NB4 (cell line): ENCODE measurements around the gene IL20RB.

Source experiments
- DNase-seq: peaks from one replicate; pipeline ENCODE4 v3.0.0; 2010; ENCODE audit warnings: low read depth
- H3K4me3 ChIP-seq: one replicate; pipeline ENCODE4 v1.5.1; 2011; ENCODE audit warnings: mild to moderate bottlenecking, low read depth, low read length, moderate library complexity
- MYC ChIP-seq: IDR thresholded peaks from 2 replicates; pipeline ENCODE4 v1.6.1; 2011; ENCODE audit warnings: low read depth, low read length
- POLR2A ChIP-seq: IDR thresholded peaks from 2 replicates; pipeline ENCODE4 v1.6.1; 2011; ENCODE audit warnings: mild to moderate bottlenecking; ENCODE audit not compliant: insufficient read length; ENCODE audit errors: extremely low read depth
- TF ChIP-seq, protein P1 (sequence below): IDR thresholded peaks from 2 replicates; pipeline ENCODE4 v1.6.1; 2011; ENCODE audit warnings: low read depth, low read length
- TF ChIP-seq, protein P2 (sequence below): IDR thresholded peaks from one replicate; pipeline ENCODE4 v1.5.1; 2012; ENCODE audit warnings: low read depth, low read length

IL20RB gene

DNA sequence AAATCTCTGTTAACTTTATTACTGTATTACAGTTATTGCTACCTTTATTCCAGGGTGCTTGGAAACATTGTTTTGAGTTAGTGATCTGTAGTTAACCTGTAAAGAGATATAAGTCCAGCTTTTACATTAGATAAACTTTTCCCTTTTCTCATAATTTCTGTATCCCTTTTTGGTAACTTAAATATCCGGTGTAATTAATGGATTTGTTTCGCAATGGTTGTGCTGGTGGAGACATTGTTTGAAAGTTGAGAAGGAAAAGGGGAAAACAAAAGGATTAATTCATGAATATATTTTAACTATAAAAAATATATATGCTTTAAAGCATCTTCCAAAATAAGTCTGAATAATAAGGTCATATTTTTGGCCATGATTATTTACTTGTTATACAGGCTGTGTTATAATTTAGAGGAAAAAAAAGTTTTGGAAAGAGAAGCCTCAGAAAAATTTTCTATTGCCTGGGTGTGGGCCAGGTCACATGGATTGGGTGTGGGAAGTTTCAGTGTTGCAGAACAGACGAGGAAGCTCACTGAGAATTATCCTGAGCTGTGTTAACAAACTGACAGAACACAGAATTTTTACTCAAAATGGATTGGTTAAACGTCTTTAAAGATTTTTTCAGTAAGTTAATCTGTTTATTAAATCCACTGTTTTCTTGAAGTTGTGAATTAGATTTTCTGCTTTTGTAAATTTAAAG is 27.7 kb upstream of the IL20RB start:
- TF ChIP-seq POLR2A (no peak), MYC (no peak)
- TF ChIP-seq, protein P1, sequence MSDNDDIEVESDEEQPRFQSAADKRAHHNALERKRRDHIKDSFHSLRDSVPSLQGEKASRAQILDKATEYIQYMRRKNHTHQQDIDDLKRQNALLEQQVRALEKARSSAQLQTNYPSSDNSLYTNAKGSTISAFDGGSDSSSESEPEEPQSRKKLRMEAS = no peak
- TF ChIP-seq, protein P2, sequence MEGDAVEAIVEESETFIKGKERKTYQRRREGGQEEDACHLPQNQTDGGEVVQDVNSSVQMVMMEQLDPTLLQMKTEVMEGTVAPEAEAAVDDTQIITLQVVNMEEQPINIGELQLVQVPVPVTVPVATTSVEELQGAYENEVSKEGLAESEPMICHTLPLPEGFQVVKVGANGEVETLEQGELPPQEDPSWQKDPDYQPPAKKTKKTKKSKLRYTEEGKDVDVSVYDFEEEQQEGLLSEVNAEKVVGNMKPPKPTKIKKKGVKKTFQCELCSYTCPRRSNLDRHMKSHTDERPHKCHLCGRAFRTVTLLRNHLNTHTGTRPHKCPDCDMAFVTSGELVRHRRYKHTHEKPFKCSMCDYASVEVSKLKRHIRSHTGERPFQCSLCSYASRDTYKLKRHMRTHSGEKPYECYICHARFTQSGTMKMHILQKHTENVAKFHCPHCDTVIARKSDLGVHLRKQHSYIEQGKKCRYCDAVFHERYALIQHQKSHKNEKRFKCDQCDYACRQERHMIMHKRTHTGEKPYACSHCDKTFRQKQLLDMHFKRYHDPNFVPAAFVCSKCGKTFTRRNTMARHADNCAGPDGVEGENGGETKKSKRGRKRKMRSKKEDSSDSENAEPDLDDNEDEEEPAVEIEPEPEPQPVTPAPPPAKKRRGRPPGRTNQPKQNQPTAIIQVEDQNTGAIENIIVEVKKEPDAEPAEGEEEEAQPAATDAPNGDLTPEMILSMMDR = no peak
- no peak overlapping the region for H3K4me3 ChIP-seq
- DNase-seq = no peak

GRCh38 chr3:136931606-136932005 is 26.2 kb upstream of the IL20RB start:
- no peak for TF ChIP-seq POLR2A
- TF ChIP-seq MYC = no peak
- TF ChIP-seq, protein P2 = no peak
- DNase-seq = no peak
- H3K4me3 ChIP-seq = no peak overlapping the region

DNA sequence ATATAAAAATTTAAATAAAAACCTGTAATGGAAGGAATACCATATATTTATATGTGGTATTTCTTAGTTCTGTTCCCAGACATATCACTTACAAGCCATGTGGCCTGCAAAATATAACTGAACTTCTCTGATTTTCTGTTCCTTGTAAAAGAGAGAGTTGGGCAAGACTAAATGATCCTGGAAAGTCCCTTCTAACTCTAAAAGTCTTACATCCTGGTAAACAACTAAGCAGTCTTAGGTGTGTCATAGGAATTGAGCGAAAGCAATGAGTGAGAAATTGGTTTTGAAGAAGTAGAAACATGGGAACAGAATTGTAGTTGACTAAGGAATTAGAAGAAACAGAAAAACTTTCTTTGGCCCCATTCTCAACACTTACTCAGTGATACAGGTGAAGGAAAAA is 25.3 kb upstream of the IL20RB start:
- no peak for DNase-seq
- TF ChIP-seq, protein P1 = no peak
- TF ChIP-seq, protein P2 = no peak
- TF ChIP-seq MYC (no peak), POLR2A (no peak)
- H3K4me3 ChIP-seq = no peak overlapping the region

DNA sequence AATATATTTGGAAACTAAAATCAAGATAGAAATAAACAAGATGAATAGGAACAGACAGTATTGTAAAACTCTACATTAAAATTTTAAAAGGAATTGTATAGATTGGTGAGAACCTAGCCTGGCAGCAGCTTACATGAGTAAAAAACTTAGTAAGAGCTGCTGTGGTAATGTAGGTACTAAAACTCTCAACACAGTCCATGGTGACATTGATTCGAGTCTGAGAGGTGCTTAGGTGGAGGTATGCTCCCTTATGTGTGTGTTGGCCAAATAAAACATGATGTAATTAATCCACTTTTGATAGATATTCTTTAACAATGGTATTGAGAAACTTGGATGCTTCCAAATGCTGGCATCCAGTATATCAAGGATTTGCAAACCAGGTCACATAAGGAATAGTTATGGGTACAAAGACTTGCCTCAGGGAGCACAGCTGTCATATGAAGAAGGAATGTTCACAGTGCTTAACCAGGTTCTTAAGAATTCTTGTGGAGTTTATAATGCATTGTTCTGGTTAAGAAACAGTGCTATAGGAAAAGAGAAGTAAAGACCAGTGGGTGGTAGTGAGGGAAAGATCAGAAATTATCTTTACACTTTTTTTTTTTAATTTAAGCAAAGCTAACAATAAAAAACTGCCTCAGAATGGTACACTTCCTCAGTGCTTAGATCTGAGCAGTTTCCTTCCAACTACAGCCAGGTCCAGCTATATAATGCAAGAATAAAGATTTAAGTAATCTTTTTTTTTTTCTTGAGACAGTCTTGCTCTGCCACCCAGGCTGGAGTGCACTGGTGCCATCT is 24.6 kb upstream of the IL20RB start:
- TF ChIP-seq, protein P1 = no peak
- TF ChIP-seq, protein P2 = no peak
- TF ChIP-seq MYC = no peak
- no peak for TF ChIP-seq POLR2A
- no peak overlapping the region for H3K4me3 ChIP-seq
- no peak for DNase-seq

- TF ChIP-seq MYC (no peak), POLR2A (no peak)
- TF ChIP-seq, protein P1 = no peak
- TF ChIP-seq, protein P2 = no peak
- no peak overlapping the region for H3K4me3 ChIP-seq
- no peak for DNase-seq
Observed at GRCh38 chr3:136937175-136937574, 20.6 kb upstream of the IL20RB start.
